H1 (cell line): ENCODE results near the gene EPB41L5. TPM values are rescaled to one million over a fixed set of nuclear protein-coding genes. Genes with fewer than 3 reads are reported as not detected.
A peak's percentile ranks its signal among the peaks of the same experiment; 100 is the strongest.

ENCODE experiments used
- CTCF ChIA-PET: fragments of 300-600 bp; sonication (Branson Sonifier 250); formaldehyde crosslinking; loops from one replicate; lab custom pipeline; 2021; ENCODE audit not compliant: partially characterized antibody; lab: Charles Lee
- POLR2A ChIA-PET: fragments of 300-600 bp; sonication (Branson Sonifier 250); formaldehyde crosslinking; loops from one replicate; lab custom pipeline; 2021; ENCODE audit warnings: inconsistent platforms; ENCODE audit not compliant: partially characterized antibody; lab: Charles Lee
- DNase-seq, 2 experiments: peaks; one replicate each; pipeline versions ENCODE4 v3.0.0 to v3.0.0-alpha.2; 2010 to 2022; ENCODE audit warnings: low spot score in 2 of 2, low read depth in 1 of 2, mixed read lengths in 1 of 2
- FAIRE-seq: peaks from 2 replicates; lab custom pipeline; 2011; peaks lifted over from hg19 to GRCh38; lab: Jason Lieb, UNC
- H2AFZ ChIP-seq: 2 replicates; pipeline ENCODE4 v1.8.1; 2012; ENCODE audit warnings: low read length, inconsistent platforms
- H2AK5ac ChIP-seq: 2 replicates; pipeline ENCODE4 v1.6.1; 2013; ENCODE audit warnings: low read depth, low read length
- H2BK120ac ChIP-seq: replicated peaks from 2 replicates; pipeline ENCODE3; 2013; ENCODE audit warnings: low read depth, low read length, inconsistent platforms
- H2BK12ac ChIP-seq: 2 replicates; pipeline ENCODE4 v1.6.1; 2013; ENCODE audit warnings: low read depth, low read length
- H2BK15ac ChIP-seq: 2 replicates; pipeline ENCODE4 v1.6.1; 2013; ENCODE audit warnings: low read length
- H2BK20ac ChIP-seq: 2 replicates; pipeline ENCODE4 v1.6.1; 2013; ENCODE audit warnings: low read length
- H2BK5ac ChIP-seq: 2 replicates; pipeline ENCODE4 v1.6.1; 2013; ENCODE audit warnings: low read depth, low read length
- H3K14ac ChIP-seq: 2 replicates; pipeline ENCODE4 v1.6.1; 2013; ENCODE audit warnings: inconsistent platforms; ENCODE audit not compliant: insufficient read length
- H3K18ac ChIP-seq: 2 replicates; pipeline ENCODE4 v1.6.1; 2013; ENCODE audit warnings: low read length; ENCODE audit errors: extremely low read depth
- H3K23ac ChIP-seq: 2 replicates; pipeline ENCODE4 v1.6.1; 2013; ENCODE audit warnings: inconsistent platforms; ENCODE audit not compliant: insufficient read length
- H3K23me2 ChIP-seq: 2 replicates; pipeline ENCODE4 v1.6.1; 2013; ENCODE audit warnings: low read depth, low read length
- H3K27ac ChIP-seq: 2 replicates; pipeline ENCODE4 v1.6.1; 2011; ENCODE audit warnings: low read depth, low read length, inconsistent platforms
- H3K27me3 ChIP-seq, 4 experiments: replicated peaks in 1 of 4; 1 replicate in 1 of 4; 2 replicates in 3 of 4; pipeline versions ENCODE4 v1.6.1 to v1.8.1; 2011 to 2013; ENCODE audit warnings: low read length in 3 of 4, mild to moderate bottlenecking in 3 of 4, inconsistent platforms in 2 of 4, mixed read lengths in 2 of 4, moderate library complexity in 1 of 4; ENCODE audit not compliant: control insufficient read depth in 3 of 4, insufficient read depth in 3 of 4; ENCODE audit errors: extremely low read depth in 1 of 4
- H3K36me3 ChIP-seq, 4 experiments: 2 replicates each; pipeline versions ENCODE4 v1.6.1 to v1.8.1; 2011 to 2013; ENCODE audit warnings: mild to moderate bottlenecking in 4 of 4, low read length in 3 of 4, moderate library complexity in 2 of 4, control low read depth in 1 of 4, inconsistent platforms in 1 of 4; ENCODE audit not compliant: insufficient read depth in 4 of 4, control insufficient read depth in 2 of 4
- H3K4ac ChIP-seq: replicated peaks from 2 replicates; pipeline ENCODE3; 2013; ENCODE audit warnings: low read length, low read depth, mixed read lengths, inconsistent platforms; ENCODE audit not compliant: insufficient read length
- H3K4me1 ChIP-seq, 4 experiments: replicated peaks in 1 of 4; 1 replicate in 1 of 4; 2 replicates in 3 of 4; pipeline versions ENCODE4 v1.6.1 to v1.8.1; 2011 to 2013; ENCODE audit warnings: low read length in 3 of 4, inconsistent platforms in 2 of 4, mixed read lengths in 1 of 4; ENCODE audit not compliant: insufficient read depth in 4 of 4, control insufficient read depth in 3 of 4
- H3K4me2 ChIP-seq, 2 experiments: 2 replicates each; pipeline versions ENCODE4 v1.6.1 to v1.8.1; 2011 to 2013; ENCODE audit warnings: low read depth in 2 of 2, low read length in 2 of 2, control low read depth in 1 of 2, inconsistent platforms in 1 of 2, mild to moderate bottlenecking in 1 of 2; ENCODE audit not compliant: insufficient read depth in 1 of 2
- H3K4me3 ChIP-seq, 4 experiments: fragments of 200-600, 300-600 bp in 1 of 4; sonication (generic), shearing (Covaris generic), sonication (Bioruptor Twin) in 1 of 4; 2 replicates each; pipeline versions ENCODE4 v1.5.1 to v1.8.1; 2011 to 2016; ENCODE audit warnings: low read length in 4 of 4, low read depth in 3 of 4, control low read depth in 2 of 4, inconsistent platforms in 2 of 4, mild to moderate bottlenecking in 2 of 4, mixed read lengths in 1 of 4, moderate library complexity in 1 of 4; ENCODE audit not compliant: insufficient read depth in 2 of 4; ENCODE audit errors: extremely low read depth in 1 of 4
- H3K56ac ChIP-seq: replicated peaks from 2 replicates; pipeline ENCODE3; 2013; ENCODE audit warnings: low read depth, mild to moderate bottlenecking, mixed read lengths, low read length, inconsistent platforms; ENCODE audit not compliant: insufficient read length
- H3K79me1 ChIP-seq: 2 replicates; pipeline ENCODE4 v1.6.1; 2013; ENCODE audit warnings: low read depth, low read length, control low read depth
- H3K79me2 ChIP-seq, 2 experiments: 2 replicates each; pipeline versions ENCODE4 v1.6.1 to v1.8.1; 2012 to 2013; ENCODE audit warnings: low read length in 2 of 2, mild to moderate bottlenecking in 2 of 2, inconsistent platforms in 1 of 2; ENCODE audit not compliant: insufficient read depth in 2 of 2, control insufficient read depth in 1 of 2
- H3K9ac ChIP-seq, 4 experiments: replicated peaks in 1 of 4; 1 replicate in 1 of 4; 2 replicates in 3 of 4; pipeline versions ENCODE4 v1.6.1 to v1.8.1; 2011 to 2013; ENCODE audit warnings: low read depth in 3 of 4, low read length in 3 of 4, control low read depth in 2 of 4, mild to moderate bottlenecking in 2 of 4, moderate library complexity in 2 of 4, inconsistent platforms in 1 of 4; ENCODE audit errors: extremely low read depth in 1 of 4
- H3K9me3 ChIP-seq, 2 experiments: 2 replicates each; pipeline versions ENCODE4 v1.6.1 to v1.8.1; 2012 to 2013; ENCODE audit warnings: mild to moderate bottlenecking in 2 of 2, moderate library complexity in 2 of 2, control low read depth in 1 of 2, inconsistent platforms in 1 of 2, low read depth in 1 of 2, low read length in 1 of 2, mixed read lengths in 1 of 2; ENCODE audit not compliant: insufficient read depth in 2 of 2
- H4K20me1 ChIP-seq, 2 experiments: replicated peaks in 1 of 2; 2 replicates each; pipeline versions ENCODE3 to v1.8.1; 2011 to 2013; ENCODE audit warnings: inconsistent platforms in 2 of 2, low read length in 2 of 2, mild to moderate bottlenecking in 1 of 2; ENCODE audit not compliant: insufficient read depth in 2 of 2, control insufficient read depth in 1 of 2
- H4K5ac ChIP-seq: 2 replicates; pipeline ENCODE4 v1.6.1; 2013; ENCODE audit warnings: low read length, low read depth, mixed read lengths, inconsistent platforms; ENCODE audit not compliant: insufficient read length
- H4K8ac ChIP-seq: 2 replicates; pipeline ENCODE4 v1.8.0; 2013; ENCODE audit warnings: mild to moderate bottlenecking, moderate library complexity, low read length, inconsistent platforms; ENCODE audit not compliant: insufficient read depth; ENCODE audit errors: extremely low read depth
- H4K91ac ChIP-seq: replicated peaks from 2 replicates; pipeline ENCODE3; 2013; ENCODE audit warnings: low read length, mixed read lengths, inconsistent platforms; ENCODE audit not compliant: insufficient read length
- BACH1 ChIP-seq: IDR thresholded peaks from 2 replicates; pipeline ENCODE4 v1.6.1; 2012; ENCODE audit warnings: low read length, improper control_type of control experiment
- FOSL1 ChIP-seq: IDR thresholded peaks from 2 replicates; pipeline ENCODE4 v1.6.1; 2011; ENCODE audit warnings: mild to moderate bottlenecking, low read depth, low read length, moderate library complexity; ENCODE audit not compliant: insufficient read depth
- KDM5A ChIP-seq: fragments of 200-600 bp; IDR thresholded peaks from 2 replicates; pipeline ENCODE4 v1.7.1; 2012; ENCODE audit warnings: mild to moderate bottlenecking, low read length, inconsistent platforms, mixed read lengths
- MAFK ChIP-seq: IDR thresholded peaks from 2 replicates; pipeline ENCODE4 v1.6.1; 2012; ENCODE audit warnings: low read depth, mild to moderate bottlenecking, improper control_type of control experiment, low read length
- PHF8 ChIP-seq: fragments of 200-600 bp; sonication (generic); conservative IDR thresholded peaks from 2 replicates; pipeline ENCODE4 v1.7.1; 2012; ENCODE audit warnings: low read depth, mild to moderate bottlenecking, inconsistent platforms, low read length, moderate library complexity
- WGBS, 2 experiments: shearing (Covaris generic) in 1 of 2; methylation state at CpG; one replicate each; pipeline versions ENCODE4 v1.1.6 to v1.1.7; 2013 to 2015; ENCODE audit warnings: low lambda C conversion rate in 2 of 2, mixed read lengths in 2 of 2, inconsistent platforms in 1 of 2, low coverage in 1 of 2, missing lambda C conversion rate in 1 of 2; ENCODE audit not compliant: insufficient replicate concordance in 2 of 2, insufficient coverage in 1 of 2, insufficient read length in 1 of 2; ENCODE audit errors: extremely low coverage in 1 of 2, missing lambda C conversion rate in 1 of 2; 5-methylcytosine and 5-hydroxymethylcytosine counted together
- polyA plus RNA-seq, 7 experiments: library from polyadenylated mRNA; depleted of rRNA in 3 of 7; stranded (reverse) in 5 of 7; unstranded in 2 of 7; fragments of >200 nt in 5 of 7; fragments of 200-250 nt in 2 of 7; gene quantifications; 1 replicate in 5 of 7; 2 replicates in 1 of 7; 4 replicates in 1 of 7; pipeline versions ENCODE4 v1.2.1 to v1.2.3, GENCODE V29; 2011 to 2013; ENCODE audit warnings: missing spikeins in 2 of 7, mixed read lengths in 2 of 7
- total RNA-seq: library from RNA; stranded (reverse); fragmentation: NEBNext Ultra II Directional; extraction: Animal tissue kit (Norgen Biotek cat#: 25700); gene quantifications from 2 replicates; pipeline ENCODE4 v1.2.1, GENCODE V29; 2021

The EPB41L5 gene
- total and polyA plus RNA-seq, 2 of the 8 experiments (the other 6 are each of a cell fraction or from before 2014, with no cell fraction given), result 13.5 to 32.3 TPM

GRCh38 chr2:120134263-120134662, 121.4 kb downstream of the EPB41L5 start:
- ChIA-PET CTCF (no interaction called here), POLR2A (interaction anchor here (0.5 to 1.0 kb wide), 2 partner anchors 41 to 121 kb away, joined by 4 to 5 read pairs; partner anchors contain the start of gene EPB41L5)
- Histone ChIP-seq H3K27ac (peak overlapping the region; percentile 31; the same call in 1 of the 2 replicates), H3K9ac (no peak overlapping the region), H3K23me2 (no peaks in the 10 kb centered on the region), H3K36me3 (peaks cover 0 to 15% (median 2%) of the 10 kb centered on the region in 4 experiments; a peak in 6 of 8 replicates), H2BK15ac (no peak overlapping the region), H2AFZ (no peak overlapping the region), H3K79me1 (no peaks in the 10 kb centered on the region), H4K5ac (no peak overlapping the region), H2AK5ac (no peak overlapping the region), H3K79me2 (no peaks in the 10 kb centered on the region), H3K4ac (no peak overlapping the region), H3K14ac (no peak overlapping the region), H4K20me1 (no peaks in the 10 kb centered on the region), H3K27me3 (no peaks in the 10 kb centered on the region), H2BK120ac (no peak overlapping the region), H3K4me2 (no peak overlapping the region), H4K8ac (no peak overlapping the region), H3K23ac (no peak overlapping the region), H3K56ac (no peak overlapping the region), H2BK5ac (no peak overlapping the region), H4K91ac (no peak overlapping the region), H2BK12ac (no peak overlapping the region; the same call in 1 of the 2 replicates), H3K18ac (no peak overlapping the region), H3K4me3 (no peak overlapping the region), H2BK20ac (no peak overlapping the region), H3K4me1 (peaks cover 0 to 3% (median 0%) of the 10 kb centered on the region in 4 experiments; a peak in 3 of 7 replicates), H3K9me3 (no peaks in the 10 kb centered on the region)
- FAIRE-seq, result peak; percentile 36
- peak; percentile 62; the same call in 1 of the 2 replicates for TF ChIP-seq MAFK
- TF ChIP-seq BACH1, result peak; percentile 76
- no peak for TF ChIP-seq FOSL1
- TF ChIP-seq KDM5A, result no peak
- no peak for TF ChIP-seq PHF8
- WGBS, 2 experiments, result 69% methylated on average over 4 of the region's 4 CpGs; no CpG with 5 or more reads in 1 of the 2 experiments
- DNase-seq, result peak in 1 of 2 experiments; percentile 33
